HG02571 (cell line): ENCODE results near the gene MCHR2.
A peak's percentile ranks its signal among the peaks of the same experiment; 100 is the strongest.
"Not testable (repeated sequence)": the region's sequence is repeated elsewhere in the genome, so short reads cannot be mapped to it uniquely, and the experiment has no call there.

Source experiments
- ATAC-seq: cut with Tn5 transposase; IDR thresholded peaks from one replicate; pipeline ENCODE4 v1.9.1; 2021; ENCODE audit warnings: mild to moderate bottlenecking, moderate library complexity; ENCODE audit not compliant: unreplicated experiment

The MCHR2 gene, protein sequence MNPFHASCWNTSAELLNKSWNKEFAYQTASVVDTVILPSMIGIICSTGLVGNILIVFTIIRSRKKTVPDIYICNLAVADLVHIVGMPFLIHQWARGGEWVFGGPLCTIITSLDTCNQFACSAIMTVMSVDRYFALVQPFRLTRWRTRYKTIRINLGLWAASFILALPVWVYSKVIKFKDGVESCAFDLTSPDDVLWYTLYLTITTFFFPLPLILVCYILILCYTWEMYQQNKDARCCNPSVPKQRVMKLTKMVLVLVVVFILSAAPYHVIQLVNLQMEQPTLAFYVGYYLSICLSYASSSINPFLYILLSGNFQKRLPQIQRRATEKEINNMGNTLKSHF

DNA sequence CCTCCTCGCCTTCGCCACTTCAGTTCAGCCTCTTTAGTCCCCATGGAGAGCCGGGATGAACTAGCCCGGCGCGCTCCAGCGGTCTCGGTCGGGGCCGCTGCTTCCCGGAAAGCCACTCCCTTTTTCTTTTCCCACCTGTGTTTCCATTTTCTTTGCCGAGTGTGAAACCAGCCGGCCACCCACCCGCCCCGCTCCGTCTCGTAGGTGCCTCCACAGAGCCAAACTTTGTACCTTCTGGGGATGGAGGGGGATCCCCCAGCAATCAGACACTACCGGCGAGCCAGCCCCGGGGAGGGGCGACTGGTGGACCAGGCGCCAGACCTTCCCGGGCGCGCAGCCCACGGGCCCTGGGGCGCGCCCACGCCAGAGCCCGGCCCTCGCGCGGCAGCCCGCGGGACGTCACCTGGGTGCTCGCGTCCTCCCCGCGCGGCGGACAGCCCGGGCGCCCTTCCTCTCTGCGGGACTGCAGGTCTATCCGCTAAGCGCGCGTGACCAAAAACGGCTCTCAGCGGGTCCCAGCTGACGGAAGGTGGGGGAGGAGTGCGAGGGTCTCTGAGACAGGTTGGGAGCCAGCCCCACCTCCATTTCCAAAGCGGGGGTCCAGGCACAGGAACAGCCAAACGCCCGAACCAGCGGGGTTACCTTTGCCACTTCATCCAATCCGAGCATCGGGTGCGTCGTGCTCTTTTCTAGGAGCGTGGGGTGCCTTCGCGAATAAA lies at the start of gene MCHR2:
Gene MCHR2, minus strand, starts transcription at position 691 of the 719 bp plus-strand sequence. CDS start 38,076 bp downstream, outside the sequence.
- ATAC-seq = no peak

DNA sequence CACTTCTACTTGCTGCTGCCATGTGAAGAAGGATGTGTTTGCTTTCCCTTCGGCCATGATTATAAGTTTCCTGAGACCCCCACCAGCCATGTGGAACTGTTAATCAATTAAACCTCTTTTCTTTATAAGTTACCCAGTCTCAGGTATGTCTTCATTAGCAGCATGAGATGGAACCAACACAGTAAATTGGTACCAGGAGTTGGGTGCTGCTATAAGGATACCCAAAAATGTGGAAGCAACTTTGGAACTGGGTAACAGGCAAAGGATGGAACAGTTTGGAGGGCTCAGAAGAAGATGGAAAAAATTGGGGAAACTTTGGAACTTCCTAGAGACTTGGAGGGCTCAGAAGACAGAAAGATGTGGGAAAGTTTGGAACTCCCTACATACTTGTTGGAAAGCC lies 44.5 kb upstream of the MCHR2 start:
- not testable (repeated sequence) for ATAC-seq

DNA sequence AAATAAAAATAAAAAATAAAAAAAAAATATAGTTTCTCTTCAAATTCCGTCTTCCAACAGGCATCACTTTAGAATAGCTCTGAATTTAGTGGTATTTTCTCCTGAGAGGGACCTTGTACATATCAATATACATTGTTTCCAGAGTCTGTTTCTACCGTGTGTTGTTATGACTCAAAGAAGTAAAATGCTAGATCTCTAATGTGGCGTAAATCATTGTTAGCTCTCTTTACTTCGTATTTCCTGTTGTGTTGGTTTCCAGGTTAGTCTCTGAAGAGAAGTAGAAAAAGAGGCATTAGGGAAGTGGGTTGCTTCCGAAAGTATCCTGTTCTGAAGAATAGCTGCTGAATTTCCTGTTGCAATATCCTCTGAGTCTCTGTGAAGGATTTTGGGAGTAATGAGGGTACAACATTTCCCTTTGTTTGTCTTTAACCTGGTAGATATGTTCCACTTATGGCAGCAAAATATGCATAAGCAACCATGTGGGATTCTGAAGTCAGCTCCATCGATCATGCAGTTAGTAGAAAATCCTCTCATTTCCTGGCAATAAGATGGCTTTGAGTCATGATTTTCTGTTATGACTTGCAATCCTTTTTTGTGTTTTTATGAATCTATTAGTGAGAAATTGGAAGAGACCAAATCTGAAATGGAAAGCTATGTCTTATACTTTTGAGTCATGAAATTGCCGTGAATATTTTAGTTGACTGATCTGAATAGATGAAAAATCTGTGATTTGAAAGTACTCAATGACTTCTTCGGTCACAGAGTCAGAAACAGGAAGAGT lies 42.0 kb upstream of the MCHR2 start:
- ATAC-seq = no peak

DNA sequence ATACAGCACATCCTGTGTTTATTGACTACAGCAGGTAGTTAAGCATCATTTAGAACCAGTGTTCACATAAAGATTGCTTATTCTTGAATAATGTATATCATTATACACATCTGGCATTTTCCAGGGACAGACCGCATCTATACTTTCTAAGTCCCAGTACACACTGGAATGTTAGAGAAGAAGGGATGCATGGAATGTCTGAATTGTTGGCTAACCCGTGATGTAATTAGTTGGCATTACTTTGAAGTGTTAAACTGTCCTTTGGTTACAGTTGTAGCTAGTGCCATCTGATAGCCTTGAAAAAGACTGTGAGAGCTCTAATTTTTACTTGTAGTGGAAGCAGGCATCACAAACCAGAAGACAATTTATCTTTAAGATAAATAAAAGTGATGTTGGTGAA lies 29.8 kb upstream of the MCHR2 start:
- no peak for ATAC-seq

DNA sequence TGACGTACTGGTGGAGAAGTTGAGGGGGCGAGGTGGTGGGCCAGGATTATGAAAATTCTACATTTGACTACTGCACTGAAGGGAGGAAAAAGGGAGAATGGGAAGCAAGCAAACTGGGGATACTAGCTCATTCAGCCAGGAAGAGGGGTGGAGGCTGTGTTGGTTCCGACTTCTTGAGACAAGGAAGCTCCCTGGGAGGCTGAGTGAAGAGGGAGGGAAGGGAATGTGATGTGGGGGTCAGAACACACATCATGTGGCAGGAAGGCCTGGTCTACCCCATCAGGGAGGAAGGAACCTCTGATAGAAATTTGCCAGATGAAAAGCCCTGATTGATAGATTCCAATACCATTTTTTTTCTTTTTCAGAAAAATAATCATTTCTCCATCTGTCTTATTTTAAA lies 28.8 kb upstream of the MCHR2 start:
- no peak for ATAC-seq

DNA sequence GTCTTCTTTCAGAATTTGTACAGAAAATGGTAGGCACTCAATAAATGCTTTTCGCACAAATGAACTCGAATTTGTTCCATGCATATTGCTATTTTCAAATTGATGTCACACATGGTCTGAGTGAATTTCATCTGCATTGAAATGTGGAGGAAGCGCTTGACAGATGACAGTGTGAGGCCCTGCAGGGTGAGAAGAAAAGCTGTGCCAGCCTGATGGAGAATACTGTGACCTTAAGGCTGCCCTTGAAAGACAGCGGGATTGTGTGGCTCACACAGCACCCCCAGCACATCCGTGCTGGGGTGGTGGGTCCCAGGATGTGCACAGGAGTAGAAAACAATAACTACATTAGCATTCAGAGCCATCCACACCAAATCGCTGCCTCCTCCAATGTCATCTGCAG lies 14.8 kb upstream of the MCHR2 start:
- ATAC-seq = no peak

DNA sequence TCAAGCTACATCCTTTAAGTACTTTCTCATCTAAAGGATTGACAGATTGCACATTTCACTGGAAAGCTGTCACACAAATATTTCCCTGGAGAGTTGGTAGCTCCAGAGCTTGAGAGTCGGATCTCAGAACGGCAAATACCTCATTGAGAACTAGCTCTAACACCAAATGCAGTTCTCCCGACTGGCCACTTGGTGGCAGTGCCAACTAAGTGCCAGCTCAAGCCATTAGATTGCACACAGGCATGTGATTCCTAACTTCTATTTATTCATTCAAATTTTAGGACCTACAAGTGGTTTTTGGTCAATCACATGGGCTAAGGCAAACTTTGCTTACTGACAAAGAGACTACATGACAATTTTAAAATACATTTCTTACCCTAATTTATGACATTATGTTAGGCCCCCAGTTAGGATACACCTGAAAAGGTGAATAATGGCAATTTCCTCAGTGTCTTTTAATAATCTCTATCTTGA lies 7.9 kb upstream of the MCHR2 start:
- peak; percentile 97 for ATAC-seq

DNA sequence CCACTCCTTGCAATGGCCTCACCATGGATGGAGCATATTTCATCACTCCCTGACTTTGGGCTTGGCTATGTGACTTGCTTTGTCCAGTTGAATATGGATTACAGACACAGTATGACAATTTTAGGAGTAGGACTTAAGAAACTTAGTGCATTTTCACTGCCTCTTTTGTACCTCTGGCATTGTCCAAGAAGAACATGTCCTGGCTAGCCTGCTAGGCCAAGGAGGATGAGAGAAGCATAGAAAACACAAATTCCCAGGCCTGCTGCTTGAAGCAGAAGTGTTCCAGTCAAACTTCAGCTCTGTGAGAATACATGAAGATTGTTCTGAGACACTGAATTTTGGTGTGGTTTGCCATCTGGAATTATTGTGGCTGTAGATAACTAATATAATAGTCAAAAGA lies 3.1 kb upstream of the MCHR2 start:
- no peak for ATAC-seq

DNA sequence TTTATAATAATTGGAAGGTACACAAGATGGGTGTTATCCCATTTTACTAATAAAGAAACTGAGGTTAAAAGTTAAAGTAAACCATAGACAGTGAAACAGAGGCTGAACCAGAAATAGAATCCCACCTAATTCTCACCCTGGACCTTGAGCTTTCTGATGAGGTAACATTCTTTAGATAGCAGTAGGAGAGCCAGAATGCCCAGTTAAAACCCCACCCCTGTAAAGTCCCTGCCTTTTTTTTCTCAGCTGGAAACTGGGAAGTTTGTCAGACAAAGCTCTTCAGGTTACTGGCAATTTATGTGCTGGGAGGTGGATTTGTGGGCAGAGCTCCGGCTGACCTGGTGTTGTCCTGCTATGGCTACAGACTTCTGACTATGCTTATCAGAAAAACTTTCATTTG lies 1.9 kb upstream of the MCHR2 start:
- no peak for ATAC-seq

DNA sequence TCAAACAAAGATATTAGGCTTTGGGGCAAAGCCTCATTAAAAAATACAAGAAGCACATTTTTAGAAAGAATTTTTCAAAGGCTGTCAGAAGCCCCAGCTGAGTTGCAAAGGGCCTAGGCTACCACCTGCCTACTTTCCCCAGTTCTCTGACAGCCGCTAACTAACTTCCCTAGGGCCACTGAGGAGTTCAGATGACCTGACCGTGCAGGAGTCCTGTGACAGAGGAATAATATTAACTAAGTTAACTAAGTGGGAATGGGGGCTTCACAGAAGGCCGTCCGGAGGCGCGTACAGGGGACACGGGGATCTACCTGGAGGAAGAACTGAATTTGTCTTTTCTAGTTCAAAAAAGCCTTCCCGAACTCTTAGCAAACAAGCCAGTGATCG lies 884 bp downstream of the MCHR2 start:
- no peak for ATAC-seq

DNA sequence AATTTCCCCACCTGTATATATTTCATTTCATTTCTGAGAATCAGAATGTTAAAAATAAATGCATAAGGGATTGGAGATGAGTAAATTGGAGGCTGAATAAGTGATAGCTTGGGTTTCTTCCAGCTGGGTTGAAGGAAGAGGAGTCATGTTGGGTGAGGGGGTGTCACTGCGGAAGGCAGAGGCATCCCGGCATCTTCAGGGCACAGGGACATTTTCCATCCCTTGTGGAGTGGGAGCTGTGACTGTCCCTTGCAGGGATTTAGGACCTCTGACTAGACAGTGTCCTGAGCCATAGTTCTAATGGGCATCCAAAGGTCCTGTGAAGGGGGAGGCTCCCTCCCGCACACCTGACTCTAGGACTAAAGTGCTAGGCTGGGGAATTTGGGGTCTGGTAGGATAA lies 2.1 kb downstream of the MCHR2 start:
- no peak for ATAC-seq

DNA sequence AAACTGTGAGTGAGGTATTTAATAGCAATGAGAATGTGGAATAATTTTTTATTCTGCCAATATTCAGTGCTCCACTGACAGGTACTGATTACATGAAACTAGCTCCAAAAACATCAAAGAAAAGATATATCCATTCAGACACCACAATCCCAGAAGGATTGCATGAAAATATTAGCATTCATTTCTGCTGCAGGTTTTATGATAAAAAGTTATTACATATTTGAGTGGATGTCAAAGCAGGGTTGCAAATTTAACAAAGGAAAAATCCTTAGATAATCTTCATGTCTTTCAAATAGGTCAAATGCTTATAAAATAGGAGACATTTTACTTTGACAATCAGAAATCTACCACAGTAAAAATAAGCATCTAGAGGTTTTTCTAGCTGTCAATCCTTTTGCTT lies 13.3 kb downstream of the MCHR2 start:
- no peak for ATAC-seq

DNA sequence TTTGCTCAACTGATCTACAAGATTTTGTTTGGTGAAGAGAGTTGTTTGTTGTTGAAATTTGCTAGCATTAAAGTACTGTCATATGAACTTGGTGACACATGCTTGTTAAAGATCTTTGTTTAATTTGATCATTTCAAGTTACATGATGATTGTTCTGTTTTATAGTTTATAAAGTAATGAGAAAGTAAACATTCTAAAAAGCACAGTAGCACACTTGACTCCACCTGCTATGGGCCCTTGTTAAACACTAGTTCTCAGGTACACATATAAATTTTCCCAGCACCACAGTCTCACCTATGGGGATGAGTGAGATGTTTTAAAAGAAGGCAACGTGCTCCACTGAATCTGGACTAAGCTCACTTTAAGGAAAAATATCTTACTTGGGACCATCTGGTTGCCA lies 14.1 kb downstream of the MCHR2 start:
- ATAC-seq = no peak

DNA sequence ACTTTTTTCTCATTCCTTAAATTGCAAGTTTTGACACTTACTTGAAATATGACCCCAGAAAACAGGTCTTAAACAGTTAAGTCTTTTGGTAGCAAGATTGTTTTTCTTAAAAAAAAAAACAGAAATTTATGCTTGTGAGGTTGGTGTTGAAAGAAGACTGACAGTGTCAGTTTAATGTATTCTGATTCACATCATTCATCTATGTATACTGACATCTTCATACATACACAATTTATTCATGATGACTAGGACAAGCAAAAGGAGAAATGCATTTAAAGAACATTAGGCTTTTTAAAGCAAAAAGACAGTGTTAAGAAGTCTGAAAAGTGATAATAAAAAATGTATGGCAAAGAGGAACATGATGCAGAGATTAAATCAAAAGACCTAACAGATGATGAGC lies 27.0 kb downstream of the MCHR2 start:
- ATAC-seq = no peak

DNA sequence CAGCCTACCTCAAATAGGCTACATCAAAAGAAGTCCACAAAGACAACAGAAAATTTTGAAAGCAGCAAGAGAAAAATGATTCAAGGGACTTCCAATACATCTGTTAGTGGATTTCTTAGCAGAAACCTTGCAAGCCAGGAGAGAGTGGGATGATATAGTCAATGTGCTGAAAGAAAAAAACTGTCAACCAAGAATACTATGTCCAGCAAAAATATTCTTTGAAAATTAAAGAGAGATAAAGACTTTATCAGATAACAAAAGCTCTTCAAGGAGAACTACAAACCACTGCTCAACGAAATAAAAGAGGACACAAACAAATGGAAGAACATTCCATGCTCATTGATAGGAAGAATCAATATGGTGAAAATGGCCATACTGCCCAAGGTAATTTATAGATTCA lies 34.0 kb downstream of the MCHR2 start:
- ATAC-seq = no peak

DNA sequence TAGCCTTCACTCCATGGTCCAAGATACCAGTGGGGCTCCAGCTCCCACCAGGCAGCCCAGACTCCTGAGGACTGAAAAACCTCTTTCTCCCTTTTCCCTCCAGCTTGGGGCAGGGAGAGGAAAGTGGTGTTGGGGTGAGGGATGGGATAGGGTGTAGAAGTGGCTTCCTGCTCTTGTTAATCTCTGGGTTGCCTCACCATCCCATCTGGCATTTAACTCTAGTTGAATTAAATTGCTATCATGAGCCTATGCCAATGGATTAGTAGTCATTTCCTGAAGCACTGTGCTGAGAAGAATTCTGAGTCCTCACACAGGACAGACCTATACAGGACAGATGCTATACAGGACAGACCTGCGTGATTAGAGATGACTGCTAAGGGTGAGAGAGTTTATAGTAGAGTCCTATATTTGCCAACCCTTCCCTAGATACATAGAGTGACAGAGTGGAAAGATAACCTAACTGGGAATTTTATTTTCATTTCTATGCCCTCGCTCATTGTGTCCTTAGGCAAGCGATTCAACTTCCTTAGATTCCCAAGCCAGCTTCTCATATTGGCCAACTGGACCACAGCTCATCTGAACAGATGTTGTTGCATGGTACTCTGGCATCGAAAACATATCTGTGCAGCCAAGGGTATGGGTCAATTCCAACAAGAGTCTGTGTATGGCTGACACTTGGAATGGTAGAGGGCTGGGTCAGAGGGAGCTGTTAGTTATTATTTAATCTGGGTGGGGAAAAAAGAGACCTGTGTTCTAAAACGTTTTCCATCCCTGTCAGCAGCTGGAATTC lies 42.8 kb downstream of the MCHR2 start:
- no peak for ATAC-seq

DNA sequence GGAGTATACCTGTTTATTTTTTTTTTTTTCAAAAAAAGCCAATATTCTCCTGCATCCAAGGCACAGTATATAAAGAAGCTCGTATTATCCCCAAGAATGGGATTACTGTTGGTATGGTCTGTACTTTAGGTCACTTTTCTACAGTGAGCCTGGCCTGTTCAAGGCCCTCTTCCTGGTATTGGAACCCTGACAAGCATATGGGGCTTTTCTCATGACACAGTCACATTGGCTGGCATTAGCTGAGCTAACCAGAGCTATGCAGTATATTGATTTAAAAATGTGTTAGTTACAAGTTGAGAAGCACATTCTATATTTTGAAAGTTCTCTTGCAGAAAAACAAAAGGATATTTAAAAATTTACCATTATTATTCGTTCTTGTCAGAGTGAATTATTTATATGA lies 48.0 kb downstream of the MCHR2 start:
- no peak for ATAC-seq

DNA sequence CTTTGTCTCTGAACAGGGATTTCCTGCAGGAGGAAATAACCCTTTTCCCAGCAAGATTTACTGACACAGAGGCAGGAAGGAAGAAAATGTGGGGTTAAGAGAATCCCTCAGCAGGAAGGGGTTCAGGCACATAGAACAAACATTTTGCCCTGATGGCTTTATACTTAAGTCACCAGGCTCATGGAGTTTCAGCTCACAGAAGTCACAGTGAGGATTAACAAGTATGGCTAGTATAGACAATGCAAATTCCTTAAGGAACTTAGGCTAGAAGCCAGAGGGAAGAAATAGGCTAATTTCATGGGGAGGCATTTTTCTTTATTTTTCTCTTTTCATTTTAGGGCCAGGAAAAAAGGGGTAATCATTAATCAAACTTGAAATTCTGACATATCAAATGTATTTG lies 50.2 kb downstream of the MCHR2 start:
- no peak for ATAC-seq

DNA sequence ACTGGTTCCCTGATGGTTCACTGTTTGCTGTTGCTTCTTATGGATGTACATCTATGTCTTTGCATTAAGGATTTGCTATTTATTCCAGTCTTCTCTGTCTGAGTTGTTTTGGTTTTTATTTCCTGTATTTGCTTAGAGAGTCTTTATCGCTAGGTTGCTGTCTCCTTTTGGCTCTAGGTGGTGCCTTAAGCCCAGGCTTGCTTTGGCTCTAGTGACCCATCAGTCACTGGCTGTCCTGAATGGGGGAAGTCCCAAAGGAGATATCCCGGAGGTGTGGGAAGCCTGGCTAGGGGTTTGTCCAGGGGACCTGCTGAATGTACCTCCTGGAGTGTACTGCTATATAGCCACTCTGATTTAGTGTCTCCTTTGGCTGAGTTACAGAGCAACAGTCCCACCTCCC lies 53.4 kb downstream of the MCHR2 start:
- no peak for ATAC-seq

DNA sequence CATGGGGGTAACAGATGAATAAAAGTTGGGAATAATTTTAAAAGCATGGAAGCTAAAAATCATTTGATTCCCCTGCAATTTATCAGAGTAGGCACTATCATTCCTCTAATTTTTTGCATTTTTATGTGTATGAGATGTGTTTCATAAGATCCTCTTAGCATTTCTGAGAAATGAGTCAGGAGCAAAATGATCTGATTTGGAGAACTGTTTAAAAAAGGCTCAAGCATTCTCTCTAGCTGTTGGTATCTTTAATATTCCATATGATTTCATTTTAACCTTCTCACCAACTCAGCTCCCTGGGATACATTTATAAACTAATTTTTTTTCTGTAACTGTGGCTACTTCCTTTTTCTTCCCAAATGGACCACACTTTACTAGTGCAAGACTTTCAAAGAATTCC lies 60.9 kb downstream of the MCHR2 start:
- ATAC-seq = no peak

DNA sequence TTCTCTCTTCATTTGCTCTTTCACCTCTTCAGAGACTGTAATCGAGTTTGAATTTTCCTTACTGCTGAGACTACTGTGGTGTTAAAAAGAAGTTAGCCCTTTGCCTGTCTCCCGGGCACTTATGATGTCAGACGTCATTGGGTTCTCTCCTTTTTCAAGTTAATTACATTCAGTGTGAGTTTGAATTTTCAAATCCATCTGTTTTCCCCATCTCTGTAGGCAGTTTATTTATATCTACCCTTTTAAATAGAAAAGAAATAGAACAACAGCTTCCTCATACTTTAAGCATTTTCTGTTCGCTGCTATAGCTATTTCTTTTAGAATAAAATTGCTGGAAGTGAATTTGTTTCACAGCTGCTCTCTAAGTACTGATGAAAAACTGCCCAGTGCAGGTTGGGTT lies 81.4 kb downstream of the MCHR2 start:
- no peak for ATAC-seq
